ENCODE measurements around the gene SPC24.
"Not testable (repeated sequence)": the region's sequence is repeated elsewhere in the genome, so short reads cannot be mapped to it uniquely, and the experiment has no call there.

Gene SPC24

DNA sequence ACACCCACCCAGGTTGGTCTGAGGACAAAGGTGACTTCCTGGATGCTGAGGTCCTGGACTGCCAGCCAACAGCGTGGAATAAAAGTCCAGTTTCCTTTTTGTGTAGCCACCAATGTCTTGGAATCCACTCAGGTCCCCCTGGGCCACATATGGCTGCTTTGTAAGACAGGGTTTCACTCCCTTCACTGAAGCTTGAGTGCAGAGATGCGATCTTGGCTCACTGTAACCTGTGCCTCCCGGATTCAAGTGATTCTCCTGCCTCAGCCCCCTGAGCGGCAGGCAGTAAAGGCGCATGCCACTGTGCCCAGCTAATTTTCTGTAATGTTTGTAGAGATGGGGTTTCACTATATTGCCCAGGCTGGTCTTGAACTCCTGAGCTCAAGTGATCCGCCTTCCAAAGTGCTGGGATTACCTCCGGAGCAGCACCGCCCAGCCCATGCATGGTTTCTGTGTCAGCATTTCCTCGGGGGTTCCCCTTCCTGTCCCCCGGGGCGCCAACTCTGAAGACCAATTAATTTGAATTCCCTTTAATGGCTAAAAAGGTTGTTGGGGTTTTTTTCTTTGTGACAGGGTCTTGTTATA, 24.2 kb upstream of the SPC24 start:
- Histone ChIP-seq H2AFZ (no peak overlapping the region), H3K9ac (no peak overlapping the region), H3K4me2 (ENCODE audit: low read length) (no peak overlapping the region), H3K9me3 (ENCODE audit: control insufficient read depth, low read length) (no peaks in the 10 kb centered on the region), H3K79me2 (no peaks in the 10 kb centered on the region), H3K36me3 (ENCODE audit: control insufficient read depth, insufficient read depth, low read length) (no peaks in the 10 kb centered on the region), H3K27ac (no peak overlapping the region), H3K27me3 (ENCODE audit: control insufficient read depth, insufficient read depth, low read length) (no peaks in the 10 kb centered on the region), H3K4me1 (no peaks in the 10 kb centered on the region), H3K4me3 (ENCODE audit: low read depth, low read length) (no peak overlapping the region)
- TF ChIP-seq, protein P1, sequence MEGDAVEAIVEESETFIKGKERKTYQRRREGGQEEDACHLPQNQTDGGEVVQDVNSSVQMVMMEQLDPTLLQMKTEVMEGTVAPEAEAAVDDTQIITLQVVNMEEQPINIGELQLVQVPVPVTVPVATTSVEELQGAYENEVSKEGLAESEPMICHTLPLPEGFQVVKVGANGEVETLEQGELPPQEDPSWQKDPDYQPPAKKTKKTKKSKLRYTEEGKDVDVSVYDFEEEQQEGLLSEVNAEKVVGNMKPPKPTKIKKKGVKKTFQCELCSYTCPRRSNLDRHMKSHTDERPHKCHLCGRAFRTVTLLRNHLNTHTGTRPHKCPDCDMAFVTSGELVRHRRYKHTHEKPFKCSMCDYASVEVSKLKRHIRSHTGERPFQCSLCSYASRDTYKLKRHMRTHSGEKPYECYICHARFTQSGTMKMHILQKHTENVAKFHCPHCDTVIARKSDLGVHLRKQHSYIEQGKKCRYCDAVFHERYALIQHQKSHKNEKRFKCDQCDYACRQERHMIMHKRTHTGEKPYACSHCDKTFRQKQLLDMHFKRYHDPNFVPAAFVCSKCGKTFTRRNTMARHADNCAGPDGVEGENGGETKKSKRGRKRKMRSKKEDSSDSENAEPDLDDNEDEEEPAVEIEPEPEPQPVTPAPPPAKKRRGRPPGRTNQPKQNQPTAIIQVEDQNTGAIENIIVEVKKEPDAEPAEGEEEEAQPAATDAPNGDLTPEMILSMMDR (IDR thresholded peaks at IDR 0.05): no peak

DNA sequence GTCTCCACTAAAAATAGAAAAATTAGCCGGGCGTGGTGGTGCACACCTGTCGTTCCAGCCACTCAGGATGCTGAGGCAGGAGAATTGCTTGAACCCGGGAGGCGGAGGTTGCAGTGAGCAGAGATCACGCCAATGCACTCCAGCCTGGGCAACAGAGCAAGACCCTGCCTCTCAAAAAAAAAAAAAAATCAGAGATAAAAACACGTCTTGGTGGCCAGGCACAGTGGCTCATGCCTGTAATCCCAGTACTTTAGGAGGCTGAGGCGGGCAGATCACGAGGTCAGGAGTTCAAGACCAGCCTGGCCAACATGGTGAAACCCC, 23.5 kb upstream of the SPC24 start:
- not testable (repeated sequence) for H3K4me2 ChIP-seq (ENCODE audit: low read length); H3K79me2 ChIP-seq; H3K4me3 ChIP-seq (ENCODE audit: low read depth, low read length); H3K27ac ChIP-seq; H3K27me3 ChIP-seq (ENCODE audit: control insufficient read depth, insufficient read depth, low read length); H3K9me3 ChIP-seq (ENCODE audit: control insufficient read depth, low read length); H3K4me1 ChIP-seq; H3K9ac ChIP-seq; H3K36me3 ChIP-seq (ENCODE audit: control insufficient read depth, insufficient read depth, low read length); H2AFZ ChIP-seq

DNA sequence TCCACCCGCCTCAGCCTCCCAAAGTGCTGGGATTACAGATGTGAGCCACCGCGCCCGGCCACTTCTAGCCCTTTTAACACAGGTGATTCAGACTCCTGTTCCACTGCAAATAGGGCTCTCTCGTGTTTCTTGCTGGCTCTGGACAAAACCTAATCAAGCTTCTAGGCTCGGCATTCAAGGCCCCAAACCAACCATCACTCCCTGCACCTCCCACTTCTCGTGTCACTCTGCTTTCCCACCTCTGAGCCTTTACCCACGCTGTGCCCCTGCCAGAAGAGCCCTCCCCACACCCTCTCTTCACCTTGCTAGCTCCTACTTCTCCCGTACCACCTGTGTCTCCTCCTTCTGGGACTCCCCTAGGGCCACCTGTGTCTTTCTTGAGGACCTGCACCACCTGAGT, 22.0 kb upstream of the SPC24 start:
- Histone ChIP-seq H3K27me3 (ENCODE audit: control insufficient read depth, insufficient read depth, low read length) (no peaks in the 10 kb centered on the region), H3K4me2 (ENCODE audit: low read length) (no peak overlapping the region), H2AFZ (no peak overlapping the region), H3K4me3 (ENCODE audit: low read depth, low read length) (no peak overlapping the region), H3K9me3 (ENCODE audit: control insufficient read depth, low read length) (no peaks in the 10 kb centered on the region), H3K9ac (no peak overlapping the region), H3K27ac (no peak overlapping the region), H3K36me3 (ENCODE audit: control insufficient read depth, insufficient read depth, low read length) (no peaks in the 10 kb centered on the region), H3K79me2 (no peaks in the 10 kb centered on the region), H3K4me1 (no peaks in the 10 kb centered on the region)
- TF ChIP-seq, protein P1 (IDR thresholded peaks at IDR 0.05): no peak

DNA sequence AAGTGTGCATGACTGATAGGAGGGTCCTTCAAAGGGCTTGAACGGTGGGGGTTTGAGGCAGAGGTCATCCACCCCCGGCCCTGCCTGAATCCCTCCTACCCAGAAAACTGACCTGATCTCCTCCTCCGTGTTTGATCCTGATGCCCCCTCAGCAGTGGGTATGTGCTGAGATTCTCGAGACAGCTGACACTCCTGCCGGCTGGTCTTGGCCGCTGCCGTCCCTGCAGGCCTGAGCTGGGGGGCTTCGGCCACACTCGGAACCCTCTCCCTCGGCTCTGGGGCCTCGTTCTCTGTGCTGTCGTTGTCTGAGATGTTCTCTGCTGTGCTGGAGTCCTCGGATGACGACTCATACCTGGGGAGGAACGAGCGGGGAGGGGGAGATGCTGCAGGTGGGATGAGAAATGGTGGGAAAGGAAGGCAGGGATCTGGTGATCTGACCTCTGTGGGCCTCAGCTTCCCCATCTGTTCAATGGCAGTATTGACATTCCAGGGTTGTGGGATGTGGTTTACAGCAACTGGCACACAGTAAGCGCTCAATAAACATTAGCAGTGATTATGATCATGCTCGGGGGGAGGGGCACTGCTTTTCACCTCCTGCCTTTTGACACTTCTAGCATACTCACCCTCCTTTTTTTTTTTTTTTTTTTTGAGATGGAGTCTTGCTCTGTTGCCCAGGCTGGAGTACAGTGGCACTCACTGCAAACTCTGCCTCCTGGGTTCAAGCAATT, 21.0 kb upstream of the SPC24 start:
- H3K4me1 ChIP-seq: no peaks in the 10 kb centered on the region
- no peaks in the 10 kb centered on the region for H3K79me2 ChIP-seq
- no peak overlapping the region for H3K9ac ChIP-seq
- no peaks in the 10 kb centered on the region for H3K36me3 ChIP-seq (ENCODE audit: control insufficient read depth, insufficient read depth, low read length)
- H3K9me3 ChIP-seq (ENCODE audit: control insufficient read depth, low read length): no peaks in the 10 kb centered on the region
- H3K4me2 ChIP-seq (ENCODE audit: low read length): no peak overlapping the region
- no peak overlapping the region for H2AFZ ChIP-seq
- no peak overlapping the region for H3K27ac ChIP-seq
- no peak overlapping the region for H3K4me3 ChIP-seq (ENCODE audit: low read depth, low read length)
- H3K27me3 ChIP-seq (ENCODE audit: control insufficient read depth, insufficient read depth, low read length): no peaks in the 10 kb centered on the region
- TF ChIP-seq, protein P1 (IDR thresholded peaks at IDR 0.05): no peak

DNA sequence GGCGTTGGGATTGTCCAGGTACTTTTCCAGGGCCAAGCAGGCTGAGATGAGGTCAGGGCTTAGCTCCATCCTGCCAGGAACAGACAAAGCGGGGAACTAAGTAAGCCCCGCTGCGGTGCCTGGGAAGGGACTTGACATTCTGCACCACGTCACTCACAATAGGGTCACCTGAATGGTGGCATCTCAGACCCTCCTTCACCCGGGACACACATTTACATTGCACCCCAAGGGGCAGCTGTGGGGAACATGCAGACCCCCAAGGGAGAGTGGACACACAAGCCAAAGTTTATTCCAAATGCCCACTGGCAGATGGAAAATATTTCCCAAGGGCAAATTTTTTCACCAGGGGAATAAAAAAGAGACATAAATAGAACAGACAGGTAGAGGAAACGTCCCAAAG, 20.3 kb upstream of the SPC24 start:
- H3K27ac ChIP-seq: no peak overlapping the region
- no peaks in the 10 kb centered on the region for H3K36me3 ChIP-seq (ENCODE audit: control insufficient read depth, insufficient read depth, low read length)
- no peaks in the 10 kb centered on the region for H3K9me3 ChIP-seq (ENCODE audit: control insufficient read depth, low read length)
- TF ChIP-seq, protein P1 (IDR thresholded peaks at IDR 0.05): no peak
- H2AFZ ChIP-seq: no peak overlapping the region
- H3K9ac ChIP-seq: no peak overlapping the region
- no peak overlapping the region for H3K4me2 ChIP-seq (ENCODE audit: low read length)
- H3K27me3 ChIP-seq (ENCODE audit: control insufficient read depth, insufficient read depth, low read length): no peaks in the 10 kb centered on the region
- no peaks in the 10 kb centered on the region for H3K4me1 ChIP-seq
- no peaks in the 10 kb centered on the region for H3K79me2 ChIP-seq
- H3K4me3 ChIP-seq (ENCODE audit: low read depth, low read length): no peak overlapping the region

Measured in parathyroid adenoma (tissue), 2 donors.